ENCODE results near the gene PARP3. TPM values are rescaled to one million over a fixed set of nuclear protein-coding genes. Genes with fewer than 3 reads are reported as not detected.

Gene PARP3
- 35.6 and 51.3 TPM in 2 replicates for total RNA-seq

DNA sequence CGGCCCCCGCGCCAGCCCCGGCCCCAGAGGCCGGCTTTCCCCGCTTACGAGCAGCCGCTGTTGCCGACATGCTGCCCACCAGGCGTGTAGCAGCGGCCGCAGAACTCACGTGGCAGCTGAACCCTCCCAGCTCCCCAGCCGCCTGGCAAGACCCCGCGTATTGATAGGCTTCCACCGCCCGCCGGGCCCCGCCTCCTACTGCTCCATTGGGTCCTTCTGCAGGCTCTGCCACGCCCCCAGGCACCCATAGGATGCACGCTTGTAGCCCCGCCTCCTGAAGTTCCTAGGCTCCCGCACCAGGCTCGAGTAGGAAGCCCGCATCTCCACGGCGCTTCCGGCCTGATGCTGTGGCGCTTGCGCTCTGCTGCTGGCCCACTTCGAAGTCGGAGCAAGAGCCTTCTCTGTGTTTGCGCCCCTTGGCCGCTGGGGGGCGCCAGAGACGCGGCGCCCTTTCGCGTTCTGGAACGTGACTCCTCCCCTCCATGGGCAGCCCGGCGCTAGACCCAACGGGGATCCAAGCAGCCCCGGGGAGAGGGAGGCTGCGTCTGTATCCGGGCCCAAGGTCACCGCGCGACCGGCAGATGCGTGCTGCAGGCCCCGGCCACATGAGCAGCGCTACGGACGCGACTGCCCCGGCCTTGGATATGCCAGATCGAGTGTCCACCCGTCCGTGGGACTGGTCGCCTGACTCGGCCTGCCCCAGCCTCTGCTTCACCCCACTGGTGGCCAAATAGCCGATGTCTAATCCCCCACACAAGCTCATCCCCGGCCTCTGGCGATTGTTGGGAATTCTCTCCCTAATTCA is at the start of gene PARP3, which contains the start of gene RRP9:
Gene PARP3, plus strand, starts transcription at position 566 of the 805 bp plus-strand sequence. CDS start 993 bp downstream, outside the sequence.
Gene RRP9, minus strand, starts transcription at position 107 of the 805 bp plus-strand sequence. Its CDS starts 37 bp downstream, at position 70.

DNA sequence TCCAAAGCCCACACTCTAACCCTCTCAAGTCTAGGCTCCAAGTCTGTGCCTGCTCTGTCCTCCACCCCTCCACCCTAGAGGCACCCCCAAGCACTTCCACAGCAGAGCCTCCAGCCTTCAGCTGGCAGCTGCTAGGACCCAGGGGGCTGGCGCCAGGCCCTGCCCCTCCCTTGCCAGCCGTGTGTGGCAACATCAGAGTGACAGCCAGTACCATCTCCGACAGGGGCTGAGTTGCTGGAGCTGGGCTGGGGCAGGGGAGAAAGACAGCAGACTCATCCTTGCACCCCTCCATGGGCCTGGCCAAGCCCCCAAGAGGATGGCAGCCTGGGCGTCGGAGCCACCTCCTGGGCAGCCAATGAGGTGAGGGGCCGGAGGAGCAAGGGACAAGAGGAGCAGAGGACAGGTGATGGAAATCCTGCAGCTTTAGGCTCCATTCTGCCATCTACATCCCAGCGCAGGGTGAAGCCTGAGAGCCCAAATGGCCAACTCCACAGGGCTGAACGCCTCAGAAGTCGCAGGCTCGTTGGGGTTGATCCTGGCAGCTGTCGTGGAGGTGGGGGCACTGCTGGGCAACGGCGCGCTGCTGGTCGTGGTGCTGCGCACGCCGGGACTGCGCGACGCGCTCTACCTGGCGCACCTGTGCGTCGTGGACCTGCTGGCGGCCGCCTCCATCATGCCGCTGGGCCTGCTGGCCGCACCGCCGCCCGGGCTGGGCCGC is 13.2 kb downstream of the PARP3 start, which contains the start of gene GPR62:
Gene GPR62, plus strand, starts transcription at position 207 of the 718 bp plus-strand sequence. Its CDS starts 272 bp downstream, at position 479.

DNA sequence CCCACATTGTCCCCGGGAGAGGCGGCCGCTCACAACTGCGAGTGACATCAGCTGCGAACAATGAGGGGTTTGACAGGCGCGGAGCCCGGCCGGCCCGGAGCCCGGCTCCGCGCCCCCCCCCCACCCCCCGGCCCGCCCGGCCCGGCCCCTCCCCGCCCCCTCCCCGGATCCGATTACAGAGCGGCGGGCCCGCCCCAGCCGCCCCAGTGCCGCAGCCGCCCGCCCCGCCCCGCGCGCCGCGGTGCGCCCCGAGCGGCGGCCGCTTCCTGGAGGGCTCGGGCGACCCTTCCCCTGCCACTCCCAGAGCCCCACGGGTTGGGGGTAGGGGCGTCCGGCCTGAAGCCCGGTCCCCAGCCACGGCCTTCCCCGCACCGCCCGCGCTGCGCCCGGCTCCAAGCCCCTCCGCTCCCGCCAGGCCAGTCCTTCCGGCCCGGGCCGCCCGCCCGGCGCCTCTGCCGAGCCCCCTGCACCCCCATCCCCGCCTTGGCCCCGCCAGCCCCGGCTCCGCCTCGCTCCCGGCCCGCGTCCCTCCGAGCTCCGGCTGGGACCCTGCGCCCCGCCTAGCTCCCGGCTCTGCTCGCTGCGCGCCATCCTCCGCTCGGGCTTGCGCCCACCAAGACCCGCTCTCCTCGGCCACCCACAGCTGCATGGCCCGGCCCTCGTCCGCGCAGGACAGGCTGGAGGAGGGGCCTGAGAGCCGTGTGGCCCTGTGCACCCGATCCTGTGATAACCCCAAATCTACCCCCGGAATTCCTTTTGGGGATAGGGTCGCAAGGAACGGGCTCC is 25.4 kb downstream of the PARP3 start, which contains the start of gene PCBP4:
Gene PCBP4, minus strand, starts transcription at position 71 of the 786 bp plus-strand sequence. CDS start 6,214 bp downstream, outside the sequence.

DNA sequence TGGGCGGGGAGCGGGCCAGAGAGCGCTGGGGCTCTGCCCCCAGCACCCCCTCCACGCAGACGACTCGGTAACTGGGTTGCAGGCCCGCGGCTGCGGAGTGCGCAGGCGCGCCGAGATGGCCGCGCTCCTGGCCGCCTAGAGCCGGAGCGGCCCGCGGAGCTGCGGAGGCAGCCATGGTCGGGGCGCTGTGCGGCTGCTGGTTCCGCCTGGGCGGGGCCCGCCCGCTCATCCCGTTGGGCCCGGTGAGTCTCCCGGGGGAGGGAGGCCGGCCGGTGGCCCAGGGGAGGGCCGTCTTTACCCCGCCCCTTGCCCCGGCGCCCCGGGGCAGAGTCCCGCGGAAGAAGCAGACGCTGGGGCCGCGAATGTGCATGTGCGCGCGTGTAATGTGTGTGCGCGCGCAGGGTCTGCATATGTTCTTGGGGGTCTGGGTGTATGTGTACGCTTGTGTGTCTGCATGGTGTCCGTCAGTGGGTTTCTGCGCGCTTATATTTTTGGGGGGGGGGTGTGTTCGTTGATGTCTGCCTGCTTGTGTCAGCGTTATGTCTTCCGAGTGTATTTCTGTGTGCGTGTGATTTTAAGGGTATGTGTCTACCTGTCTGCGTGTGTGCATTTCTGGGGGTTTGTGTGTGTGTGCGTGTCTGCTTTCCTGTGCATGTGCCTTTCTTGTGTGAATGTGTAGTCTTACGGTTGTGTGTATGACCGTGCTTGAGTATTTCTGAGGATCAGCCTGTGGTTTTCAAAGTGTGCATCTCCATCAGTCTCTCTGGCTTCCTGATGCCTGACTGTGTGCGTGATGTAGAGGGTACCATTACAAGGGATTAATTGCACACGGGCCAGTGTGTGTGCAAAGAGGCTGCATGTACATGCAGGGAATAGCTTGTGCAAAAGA is 33.0 kb downstream of the PARP3 start, which contains the start of gene ABHD14A:
Gene ABHD14A, plus strand, starts transcription at position 102 of the 889 bp plus-strand sequence. Its CDS starts 72 bp downstream, at position 174.

DNA sequence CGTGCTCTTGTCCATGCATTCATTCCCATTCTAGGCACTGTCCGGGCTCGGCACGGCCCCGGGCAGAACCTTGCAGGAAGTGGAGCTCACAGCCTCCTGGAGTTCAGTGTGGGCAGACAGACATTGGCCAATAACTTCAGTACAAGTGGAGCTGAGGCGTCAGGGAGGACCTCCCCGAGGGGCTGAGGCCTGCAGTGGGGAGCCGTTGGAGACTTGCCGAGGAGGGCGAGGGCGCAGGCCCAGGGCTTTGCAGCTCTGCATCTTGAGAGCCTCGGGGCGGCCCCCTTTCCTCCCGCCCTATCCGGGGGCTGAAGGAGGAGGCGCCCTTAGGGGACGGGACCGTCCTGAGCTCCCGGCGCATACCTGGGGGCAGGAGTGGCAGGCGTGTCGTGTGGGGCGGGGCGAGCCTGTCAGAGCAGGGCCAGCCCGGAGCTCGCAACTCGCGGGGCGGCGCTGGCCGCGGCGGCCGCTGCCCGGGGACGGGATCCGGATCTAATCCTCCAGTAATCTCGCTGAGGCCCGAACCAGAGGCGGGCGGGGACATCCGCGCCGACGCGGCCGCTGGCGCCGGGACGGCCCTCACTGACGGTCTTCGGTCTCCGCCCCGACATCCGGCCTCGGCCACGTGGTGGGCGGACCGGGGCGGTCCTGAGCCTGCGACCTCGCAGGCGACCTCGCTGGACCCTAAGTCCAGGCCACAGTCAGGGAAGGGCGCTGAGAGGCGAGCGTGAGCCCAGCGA is 40.8 kb downstream of the PARP3 start, which contains the start of gene ACY1:
Gene ACY1, plus strand, starts transcription at position 698 of the 740 bp plus-strand sequence. CDS start 530 bp downstream, outside the sequence.

DNA sequence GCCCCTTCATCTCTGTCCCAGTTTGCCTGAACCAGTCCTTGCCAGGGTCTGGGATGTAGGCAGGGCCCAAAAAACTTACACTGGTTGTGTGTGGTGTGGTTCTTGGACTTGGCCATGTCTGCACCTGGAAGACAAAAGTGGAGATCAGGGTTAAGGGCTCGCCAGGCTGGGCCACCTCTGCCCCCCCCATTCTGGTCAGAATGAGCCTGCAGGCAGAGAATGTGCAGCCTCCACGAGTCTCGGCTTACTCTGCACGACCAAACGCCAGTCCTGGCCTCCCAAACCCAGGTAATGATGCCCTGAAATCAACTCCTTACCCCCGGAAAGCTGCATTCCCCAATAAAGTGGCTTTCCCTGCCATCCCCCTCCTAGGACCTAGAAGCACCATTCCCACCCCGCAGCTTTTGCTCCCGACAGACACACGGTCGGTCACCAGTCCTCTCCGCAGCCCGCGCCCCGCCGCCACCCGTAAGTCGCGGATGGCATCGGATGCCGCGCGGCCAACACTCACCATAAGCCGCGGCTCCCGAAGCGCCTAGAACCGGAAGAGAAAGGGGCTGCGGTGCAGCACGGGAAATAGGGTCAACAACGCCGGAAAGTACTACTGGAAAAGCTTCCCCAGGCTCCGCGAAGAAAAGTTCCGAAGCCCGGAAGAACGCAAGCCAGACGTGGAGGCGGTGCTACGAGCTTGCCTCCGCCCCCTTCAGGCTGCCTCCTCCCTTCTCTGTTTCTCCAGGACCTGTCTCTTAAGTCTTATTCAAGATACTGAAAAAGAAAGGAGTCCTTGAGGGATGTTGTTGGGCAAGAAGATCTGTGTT is 53.4 kb downstream of the PARP3 start, which contains the start of gene RPL29:
Gene RPL29, minus strand, starts transcription at position 550 of the 818 bp plus-strand sequence. Its CDS starts 434 bp downstream, at position 116.

Other genes starting within 250 kb of the PARP3 start
- gene GRM2, start 235.3 kb upstream of the PARP3 start, total RNA-seq = not detected in 2 replicates
- gene IQCF6, start 163.1 kb upstream of the PARP3 start, total RNA-seq = not detected in 2 replicates
- gene IQCF2, start 80.7 kb upstream of the PARP3 start, total RNA-seq = not detected in 2 replicates
- gene IQCF5, start 66.8 kb upstream of the PARP3 start, total RNA-seq = not detected in 2 replicates
- not detected in 2 replicates for gene IQCF1, start 39.0 kb upstream of the PARP3 start, total RNA-seq
- 25.5 and 30.0 TPM in 2 replicates for gene RRP9, start 459 bp upstream of the PARP3 start, total RNA-seq
- gene GPR62, start 13.0 kb downstream of the PARP3 start, total RNA-seq = not detected in 2 replicates
- gene PCBP4, start 25.1 kb downstream of the PARP3 start, total RNA-seq = 66.3 and 87.4 TPM in 2 replicates
- 51.6 and 62.0 TPM in 2 replicates for gene ABHD14B, start 31.7 kb downstream of the PARP3 start, total RNA-seq
- 21.3 and 25.4 TPM in 2 replicates for gene ABHD14A, start 32.7 kb downstream of the PARP3 start, total RNA-seq
- gene ACY1, start 41.2 kb downstream of the PARP3 start, total RNA-seq = 49.8 and 68.0 TPM in 2 replicates
- gene RPL29, start 53.5 kb downstream of the PARP3 start, total RNA-seq = 1,782 and 2,109 TPM in 2 replicates
- gene DUSP7, start 114.2 kb downstream of the PARP3 start, total RNA-seq = 12.6 and 17.3 TPM in 2 replicates
- gene POC1A, start 212.1 kb downstream of the PARP3 start, total RNA-seq = 11.2 and 15.8 TPM in 2 replicates

Measured in myometrial cell (primary cell).